ENCODE results near the gene CDH4.

The CDH4 gene

DNA sequence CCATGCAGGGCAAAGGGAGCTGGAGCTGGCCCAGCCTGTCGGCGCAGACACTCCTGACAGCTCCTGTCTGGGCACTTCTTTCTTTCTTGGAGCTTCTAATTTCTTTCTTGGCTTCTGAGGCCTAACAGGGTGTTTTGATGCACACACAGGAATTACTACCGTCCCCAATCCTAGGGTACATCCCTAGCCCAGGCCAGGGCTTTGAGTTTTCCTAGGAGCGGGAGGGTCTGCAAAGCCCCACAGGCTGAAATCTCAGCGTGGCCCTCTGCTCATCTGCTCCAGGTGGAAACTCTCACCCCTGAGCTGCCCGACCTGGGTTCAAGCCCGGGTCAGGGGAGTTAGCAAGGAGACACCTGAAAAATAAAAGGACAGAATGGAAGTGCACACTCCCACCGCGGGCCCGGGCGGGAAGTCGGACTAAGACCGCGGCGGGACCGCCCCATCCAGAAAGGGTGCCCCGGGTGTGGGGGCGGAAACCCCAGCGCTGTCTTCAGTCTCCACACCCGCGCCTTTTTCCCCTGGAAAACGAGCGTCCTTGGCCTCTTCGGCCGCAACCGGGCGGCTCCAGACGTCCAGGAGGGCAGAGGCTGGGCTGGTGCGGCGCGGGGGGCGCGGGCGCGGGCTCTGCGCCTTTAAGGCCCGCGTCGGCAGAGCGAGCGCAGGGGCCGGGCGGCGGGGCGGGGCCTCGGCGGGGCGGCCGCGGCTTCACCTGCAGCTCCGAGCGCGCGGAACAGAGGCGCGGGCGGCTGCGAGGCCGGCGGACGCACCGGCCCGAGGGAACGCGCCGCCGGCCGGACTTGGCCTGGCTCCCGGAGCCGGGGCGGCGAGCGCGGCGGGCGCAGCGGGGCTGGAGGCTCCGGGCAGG, at the start of gene CDH4:
TSS of gene CDH4 (plus strand) at position 733 of the 865 bp plus-strand sequence.
- ATAC-seq (no peak), DNase-seq (ENCODE audit: low spot score in 2 of 2) (no peak)
- peak within 1 kb of the TSS; percentile 36 for H3K4me3 Mint-ChIP-seq
- H3K27ac Mint-ChIP-seq, result no peak within 1 kb of the TSS
- H3K9me3 Mint-ChIP-seq, result no peaks in the 10 kb centered on the region
- peaks cover 5% of the 10 kb centered on the region for H3K4me1 Mint-ChIP-seq
- H3K36me3 Mint-ChIP-seq, result no peaks in the 10 kb centered on the region

DNA sequence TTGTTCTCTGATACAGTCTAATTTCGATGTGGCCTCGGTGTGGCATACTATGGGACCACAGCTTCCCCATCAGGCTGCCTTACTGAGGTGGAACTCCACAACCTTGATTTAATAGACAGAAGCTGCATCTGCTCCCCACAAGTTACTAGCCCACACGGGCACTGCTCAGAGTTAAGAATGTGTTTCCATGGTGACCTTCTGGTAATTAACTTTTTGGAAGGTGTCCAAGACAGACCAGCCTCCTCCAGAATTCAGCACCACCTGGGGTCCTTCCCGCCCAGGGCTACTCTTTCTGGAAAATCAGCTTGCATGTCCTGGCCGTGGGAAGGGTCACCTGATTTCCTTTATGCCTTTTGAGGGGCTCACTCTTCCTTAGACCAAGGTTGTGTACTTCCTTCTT, 48.7 kb upstream of the CDH4 start:
- no peak for DNase-seq (ENCODE audit: low spot score in 2 of 2)
- H3K9me3 Mint-ChIP-seq, result peaks cover 12% of the 10 kb centered on the region
- H3K27ac Mint-ChIP-seq, result no peak overlapping the region
- no peak overlapping the region for H3K4me3 Mint-ChIP-seq
- H3K36me3 Mint-ChIP-seq, result no peaks in the 10 kb centered on the region
- ATAC-seq, result no peak
- H3K4me1 Mint-ChIP-seq, result no peaks in the 10 kb centered on the region

DNA sequence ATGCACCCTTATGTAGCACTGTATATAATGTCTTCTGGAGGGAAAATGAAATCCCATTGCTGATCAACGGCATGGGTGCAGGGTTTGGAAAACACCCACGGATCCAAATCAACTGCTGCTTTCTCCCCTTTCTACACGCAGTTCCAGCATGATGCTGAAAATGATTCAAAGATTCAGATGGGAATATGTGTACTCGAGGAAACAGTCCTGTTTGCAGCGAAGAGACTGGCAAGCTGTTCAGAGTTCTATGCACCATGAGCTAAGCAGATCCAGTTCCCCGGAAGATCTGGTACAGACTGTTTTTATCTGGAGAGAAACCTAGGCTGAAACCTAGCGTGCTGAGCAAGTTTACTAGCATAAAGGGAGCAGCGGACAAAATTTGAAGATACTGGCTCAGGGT, 47.9 kb upstream of the CDH4 start:
- peaks cover 10% of the 10 kb centered on the region for H3K9me3 Mint-ChIP-seq
- H3K4me1 Mint-ChIP-seq, result no peaks in the 10 kb centered on the region
- DNase-seq (ENCODE audit: low spot score in 2 of 2) (no peak), ATAC-seq (no peak)
- no peak overlapping the region for H3K27ac Mint-ChIP-seq
- no peaks in the 10 kb centered on the region for H3K36me3 Mint-ChIP-seq
- H3K4me3 Mint-ChIP-seq, result no peak overlapping the region

DNA sequence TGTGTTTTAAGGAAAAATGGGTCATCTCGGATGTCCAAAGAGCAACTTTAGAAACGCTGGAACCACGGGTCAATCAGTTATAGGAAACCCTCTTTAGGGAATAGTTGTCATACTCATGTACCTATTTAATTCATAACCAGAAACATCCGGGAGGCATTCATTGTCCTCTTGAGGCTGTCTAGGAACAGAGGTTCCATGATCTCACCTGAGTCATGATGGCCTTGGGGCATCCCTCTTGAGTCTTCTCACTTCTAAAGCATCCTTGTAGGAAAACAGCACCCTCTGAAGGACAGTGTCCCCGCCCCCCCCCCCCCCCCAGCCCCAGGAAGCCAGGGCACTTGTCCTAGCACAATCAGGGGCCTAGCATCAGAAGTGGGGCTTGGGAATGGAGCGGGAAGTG, 46.3 kb upstream of the CDH4 start:
- Mint-ChIP-seq H3K36me3 (no peaks in the 10 kb centered on the region), H3K9me3 (peaks cover 4% of the 10 kb centered on the region), H3K4me1 (no peaks in the 10 kb centered on the region), H3K4me3 (no peak overlapping the region), H3K27ac (no peak overlapping the region)
- ATAC-seq (no peak), DNase-seq (ENCODE audit: low spot score in 2 of 2) (no peak)

DNA sequence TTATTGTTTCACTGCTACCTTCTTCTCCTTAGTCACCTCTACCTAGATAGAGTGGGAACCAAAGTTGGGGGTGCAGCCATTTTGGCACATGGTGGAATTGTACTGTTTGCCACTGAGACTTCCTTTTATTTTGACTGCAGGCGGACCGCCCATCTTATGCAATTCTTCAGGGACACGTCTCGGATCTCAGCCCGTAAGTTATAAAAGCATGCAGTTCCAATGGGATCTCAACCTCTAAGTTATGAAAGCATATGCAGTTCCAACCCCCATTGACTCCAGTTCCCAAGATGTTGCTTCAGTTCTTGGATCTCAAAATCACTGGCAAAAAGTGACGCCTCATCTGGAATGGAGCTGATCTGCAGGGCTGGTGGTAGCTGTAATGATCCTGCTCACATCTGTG, 41.2 kb upstream of the CDH4 start:
- Mint-ChIP-seq H3K9me3 (no peaks in the 10 kb centered on the region), H3K4me1 (no peaks in the 10 kb centered on the region), H3K36me3 (no peaks in the 10 kb centered on the region), H3K4me3 (no peak overlapping the region), H3K27ac (no peak overlapping the region)
- ATAC-seq (no peak), DNase-seq (ENCODE audit: low spot score in 2 of 2) (no peak)

DNA sequence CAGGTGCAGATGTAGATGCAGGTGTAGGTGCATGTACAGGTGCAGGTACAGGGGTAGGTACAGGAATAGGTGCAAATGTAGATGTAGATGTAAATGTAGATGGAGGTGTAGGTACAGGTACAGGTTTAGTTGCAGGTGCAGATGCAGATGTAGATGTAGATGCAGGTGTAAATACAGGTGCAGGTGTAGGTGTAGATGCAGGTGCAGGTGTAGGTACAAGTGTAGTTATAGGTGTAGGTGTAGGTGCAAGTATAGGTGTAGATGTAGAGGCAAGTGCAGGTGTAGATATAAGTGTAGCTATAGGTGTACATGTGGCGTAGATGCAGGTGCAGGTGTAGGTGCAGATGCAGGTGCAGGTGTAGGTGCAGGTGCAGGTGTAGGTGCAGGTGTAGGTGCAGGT, 34.2 kb upstream of the CDH4 start:
- ATAC-seq, result no peak
- Mint-ChIP-seq H3K4me3 (no peak overlapping the region), H3K9me3 (peaks cover 2% of the 10 kb centered on the region), H3K4me1 (no peaks in the 10 kb centered on the region), H3K27ac (no peak overlapping the region), H3K36me3 (no peaks in the 10 kb centered on the region)
- DNase-seq (ENCODE audit: low spot score in 2 of 2), result no peak

DNA sequence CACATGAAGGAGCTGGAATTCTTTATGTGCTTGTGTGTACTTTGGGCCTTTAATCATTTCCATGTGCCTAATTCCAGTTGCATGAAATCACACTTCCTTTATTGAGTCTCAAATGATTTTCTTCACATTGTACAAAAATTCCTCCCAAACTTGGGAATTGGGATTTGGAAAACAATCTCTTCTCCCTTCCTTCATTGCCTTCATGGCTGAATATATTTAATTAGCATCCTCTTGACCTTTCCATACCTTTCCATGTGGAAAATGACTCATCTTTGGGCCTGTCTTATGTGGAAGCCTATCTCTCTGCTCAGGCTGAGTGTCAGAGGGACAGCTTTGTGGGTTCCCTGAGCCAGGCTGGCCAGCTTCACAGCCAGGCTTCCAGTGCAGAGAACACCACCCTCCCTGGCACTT, 33.0 kb upstream of the CDH4 start:
- Mint-ChIP-seq H3K9me3 (peaks cover 2% of the 10 kb centered on the region), H3K36me3 (no peaks in the 10 kb centered on the region), H3K27ac (no peak overlapping the region), H3K4me1 (no peaks in the 10 kb centered on the region), H3K4me3 (no peak overlapping the region)
- ATAC-seq, result no peak
- no peak for DNase-seq (ENCODE audit: low spot score in 2 of 2)

DNA sequence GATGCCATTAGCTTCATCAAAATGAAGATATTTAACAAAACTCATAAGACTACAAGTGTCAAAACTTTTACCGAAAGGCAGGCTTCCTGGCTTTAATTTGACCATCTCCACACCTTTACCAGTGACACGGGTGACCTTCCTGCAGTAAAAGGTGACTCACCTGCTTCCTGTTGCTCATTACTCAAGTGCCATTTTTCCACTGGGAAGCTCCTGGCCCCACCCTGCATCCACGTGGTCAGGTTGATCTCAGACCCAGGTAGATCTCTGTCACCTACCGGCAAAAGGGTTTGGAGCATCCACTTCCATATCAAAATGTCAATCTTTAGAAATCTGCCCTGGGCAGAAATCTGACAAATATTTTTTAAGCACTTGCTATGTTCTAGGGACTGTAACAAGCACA, 31.9 kb upstream of the CDH4 start:
- Mint-ChIP-seq H3K4me1 (no peaks in the 10 kb centered on the region), H3K9me3 (peaks cover 2% of the 10 kb centered on the region), H3K36me3 (no peaks in the 10 kb centered on the region), H3K27ac (no peak overlapping the region), H3K4me3 (no peak overlapping the region)
- DNase-seq (ENCODE audit: low spot score in 2 of 2), result no peak
- no peak for ATAC-seq

DNA sequence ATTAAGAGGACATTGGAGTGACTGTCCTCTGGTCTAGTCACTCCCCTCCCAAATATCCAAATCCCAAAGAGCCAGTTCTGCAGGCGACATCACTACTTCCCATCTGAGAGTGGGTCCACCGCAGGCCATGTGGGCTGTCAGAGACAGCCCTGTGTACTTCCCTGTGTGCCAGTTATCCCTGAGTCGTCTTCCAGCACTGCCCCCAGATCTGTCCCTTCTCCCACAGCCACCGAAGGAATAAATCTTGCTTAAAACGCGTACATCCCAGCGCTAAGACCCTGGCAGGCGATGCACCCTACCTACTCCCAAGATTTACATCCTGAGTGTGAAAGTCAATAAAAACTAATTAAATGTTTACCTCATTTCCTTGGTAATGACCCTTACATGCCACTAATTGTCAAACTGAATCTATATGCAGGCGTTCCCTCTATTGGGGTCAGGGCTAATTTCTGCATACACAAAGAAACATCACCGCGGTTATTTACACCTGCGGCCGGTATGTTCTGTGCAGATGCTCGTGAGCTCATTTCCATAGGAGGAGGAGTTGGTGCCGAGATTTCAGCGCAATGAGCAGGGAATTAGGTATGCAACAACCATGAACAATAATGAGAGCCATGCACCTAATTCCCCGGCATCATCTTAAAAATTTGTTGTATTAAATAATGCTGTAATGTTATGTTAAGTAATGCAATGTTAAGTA, 31.3 kb upstream of the CDH4 start:
- DNase-seq (ENCODE audit: low spot score in 2 of 2) (no peak), ATAC-seq (no peak)
- Mint-ChIP-seq H3K27ac (no peak overlapping the region), H3K9me3 (peaks cover 2% of the 10 kb centered on the region), H3K4me3 (no peak overlapping the region), H3K36me3 (no peaks in the 10 kb centered on the region), H3K4me1 (no peaks in the 10 kb centered on the region)

DNA sequence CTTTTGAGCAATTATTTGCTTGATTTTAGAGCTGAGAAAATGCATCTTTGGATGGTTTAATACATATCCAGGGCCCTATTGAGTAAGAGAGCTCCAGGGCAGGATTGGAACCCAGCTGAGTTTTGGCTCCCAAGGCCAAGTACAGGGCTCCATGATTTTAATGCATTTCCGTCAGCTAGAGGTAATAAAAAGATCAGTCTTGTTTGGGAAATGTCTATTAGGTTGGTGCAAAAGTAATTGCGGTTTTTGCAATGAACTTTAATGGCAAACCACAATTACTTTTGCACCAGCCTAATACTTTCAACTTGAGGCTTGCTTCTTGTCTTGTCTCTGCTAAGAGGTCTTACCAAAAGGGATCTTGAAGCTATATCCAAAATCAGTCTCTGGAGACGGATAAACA, 29.4 kb upstream of the CDH4 start:
- Mint-ChIP-seq H3K4me1 (no peaks in the 10 kb centered on the region), H3K27ac (no peak overlapping the region), H3K4me3 (no peak overlapping the region), H3K36me3 (no peaks in the 10 kb centered on the region), H3K9me3 (peaks cover under 1% of the 10 kb centered on the region)
- ATAC-seq, result no peak
- no peak for DNase-seq (ENCODE audit: low spot score in 2 of 2)

DNA sequence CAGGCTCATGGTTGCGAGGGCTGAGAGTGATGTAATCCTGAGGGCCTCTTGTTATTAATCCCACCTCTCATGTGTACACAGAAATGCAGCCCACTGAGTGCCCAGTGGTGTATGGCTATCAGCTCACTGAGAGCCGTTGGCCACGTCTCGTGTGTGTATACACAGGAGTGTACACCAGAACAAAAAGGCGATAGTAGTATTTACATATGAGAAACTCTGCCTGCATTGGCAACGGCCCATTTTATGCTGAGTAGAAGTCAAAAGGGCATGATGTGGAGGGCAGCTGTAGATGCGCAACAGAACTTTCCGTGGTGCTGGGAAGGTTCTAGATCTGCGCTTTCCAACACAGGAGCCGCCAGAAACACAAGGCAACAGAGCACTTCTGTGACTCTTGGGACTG, 28.9 kb upstream of the CDH4 start:
- Mint-ChIP-seq H3K4me1 (no peaks in the 10 kb centered on the region), H3K4me3 (no peak overlapping the region), H3K36me3 (no peaks in the 10 kb centered on the region), H3K27ac (no peak overlapping the region), H3K9me3 (no peaks in the 10 kb centered on the region)
- DNase-seq (ENCODE audit: low spot score in 2 of 2), result no peak
- no peak for ATAC-seq

DNA sequence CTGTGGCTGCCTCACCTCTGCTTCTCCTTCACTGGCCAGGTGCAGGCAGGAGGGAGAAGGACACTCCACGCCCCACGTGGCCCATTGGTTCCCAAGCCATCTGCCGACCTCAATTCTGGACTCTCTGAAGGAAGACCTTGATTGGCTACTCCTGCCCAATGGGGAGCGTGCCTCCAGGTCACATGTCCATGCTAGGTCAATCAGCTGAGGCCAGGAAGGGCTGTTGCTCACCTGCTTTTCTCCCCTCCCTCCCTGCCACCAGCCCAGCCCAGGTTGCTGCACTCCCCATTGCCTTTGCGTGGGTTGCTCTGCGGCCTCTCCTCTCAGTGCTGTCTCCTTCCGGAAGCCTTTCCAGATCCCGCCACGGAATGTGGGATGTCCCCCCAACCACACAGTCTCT, 21.9 kb upstream of the CDH4 start:
- no peak for ATAC-seq
- no peak overlapping the region for H3K4me3 Mint-ChIP-seq
- peaks cover 11% of the 10 kb centered on the region for H3K4me1 Mint-ChIP-seq
- no peak for DNase-seq (ENCODE audit: low spot score in 2 of 2)
- H3K36me3 Mint-ChIP-seq, result no peaks in the 10 kb centered on the region
- H3K27ac Mint-ChIP-seq, result no peak overlapping the region
- no peaks in the 10 kb centered on the region for H3K9me3 Mint-ChIP-seq

DNA sequence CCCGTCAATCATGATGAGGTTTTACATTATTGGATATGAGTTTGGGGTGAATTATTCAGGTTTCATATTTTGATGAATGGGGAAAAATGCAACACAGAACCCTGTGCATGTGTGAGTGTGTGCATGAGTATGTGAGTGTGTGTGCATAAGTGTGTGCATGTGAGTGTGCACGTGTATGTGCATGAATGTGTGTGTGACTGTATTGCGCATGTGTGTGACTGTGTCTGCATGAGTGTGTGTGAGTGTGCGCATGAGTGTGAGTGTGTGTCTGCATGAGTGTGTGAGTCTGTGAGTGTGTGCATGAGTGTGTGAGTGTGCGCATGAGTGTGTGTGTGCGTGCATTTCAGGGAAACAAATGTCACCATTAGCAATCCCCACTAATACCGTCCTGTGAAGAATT, 18.5 kb upstream of the CDH4 start:
- H3K4me1 Mint-ChIP-seq, result peaks cover 11% of the 10 kb centered on the region
- no peaks in the 10 kb centered on the region for H3K36me3 Mint-ChIP-seq
- no peak overlapping the region for H3K4me3 Mint-ChIP-seq
- H3K27ac Mint-ChIP-seq, result no peak overlapping the region
- ATAC-seq (no peak), DNase-seq (ENCODE audit: low spot score in 2 of 2) (no peak)
- no peaks in the 10 kb centered on the region for H3K9me3 Mint-ChIP-seq

DNA sequence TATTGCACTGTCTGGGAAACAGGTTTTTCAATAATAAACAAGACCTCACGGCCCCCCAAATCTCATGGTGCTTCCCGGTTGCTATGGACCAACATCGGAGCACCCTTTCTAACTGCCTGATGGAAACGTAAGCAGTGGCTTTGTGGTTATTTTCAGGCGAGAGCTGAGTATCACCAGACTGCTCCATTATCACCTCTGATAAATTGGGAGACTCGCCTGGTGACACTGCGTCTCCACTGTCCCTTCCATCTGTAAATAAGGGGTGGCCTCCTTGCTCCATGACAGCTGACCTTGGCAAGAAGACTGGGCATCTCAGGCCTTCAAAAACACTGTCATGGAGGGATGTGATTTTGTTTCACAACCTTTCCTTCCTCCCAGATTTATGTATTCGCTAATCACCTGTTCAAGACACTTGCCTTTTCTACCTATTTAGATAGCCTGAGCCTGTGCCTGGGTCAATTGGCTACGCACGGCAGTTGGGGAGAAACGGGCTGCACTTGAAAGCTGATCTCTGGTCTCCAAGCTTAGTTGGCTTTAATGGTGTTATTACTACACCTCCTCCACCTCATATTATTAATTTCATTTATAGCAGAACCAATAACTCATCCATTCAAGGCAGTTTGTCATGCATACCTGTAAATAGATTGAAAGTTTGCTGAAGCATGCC, 17.7 kb upstream of the CDH4 start:
- H3K27ac Mint-ChIP-seq, result no peak overlapping the region
- no peak overlapping the region for H3K4me3 Mint-ChIP-seq
- DNase-seq (ENCODE audit: low spot score in 2 of 2) (no peak), ATAC-seq (no peak)
- H3K9me3 Mint-ChIP-seq, result no peaks in the 10 kb centered on the region
- no peaks in the 10 kb centered on the region for H3K36me3 Mint-ChIP-seq
- peaks cover 6% of the 10 kb centered on the region for H3K4me1 Mint-ChIP-seq

DNA sequence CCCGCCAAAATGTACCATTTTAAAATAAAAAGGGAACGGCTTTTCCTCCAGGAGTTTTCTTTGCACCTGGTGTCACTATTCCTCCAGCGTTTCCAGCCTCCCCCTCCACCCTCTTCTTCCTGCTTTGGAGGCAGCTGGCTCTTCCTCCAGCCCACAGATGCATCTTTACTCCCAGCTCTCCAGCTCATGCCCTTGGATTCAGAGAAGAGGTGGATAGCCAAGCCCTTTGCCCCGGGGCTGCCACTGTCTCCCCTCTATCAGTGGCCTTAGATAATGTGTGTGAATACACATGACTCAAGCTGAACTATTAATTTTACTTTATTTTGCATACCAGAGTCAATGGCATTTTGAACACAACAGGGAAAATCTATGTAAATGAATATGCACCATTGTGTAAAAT, 15.3 kb upstream of the CDH4 start:
- H3K9me3 Mint-ChIP-seq, result no peaks in the 10 kb centered on the region
- no peaks in the 10 kb centered on the region for H3K36me3 Mint-ChIP-seq
- ATAC-seq, result no peak
- no peak overlapping the region for H3K4me3 Mint-ChIP-seq
- H3K27ac Mint-ChIP-seq, result no peak overlapping the region
- DNase-seq (ENCODE audit: low spot score in 2 of 2), result no peak
- no peaks in the 10 kb centered on the region for H3K4me1 Mint-ChIP-seq

DNA sequence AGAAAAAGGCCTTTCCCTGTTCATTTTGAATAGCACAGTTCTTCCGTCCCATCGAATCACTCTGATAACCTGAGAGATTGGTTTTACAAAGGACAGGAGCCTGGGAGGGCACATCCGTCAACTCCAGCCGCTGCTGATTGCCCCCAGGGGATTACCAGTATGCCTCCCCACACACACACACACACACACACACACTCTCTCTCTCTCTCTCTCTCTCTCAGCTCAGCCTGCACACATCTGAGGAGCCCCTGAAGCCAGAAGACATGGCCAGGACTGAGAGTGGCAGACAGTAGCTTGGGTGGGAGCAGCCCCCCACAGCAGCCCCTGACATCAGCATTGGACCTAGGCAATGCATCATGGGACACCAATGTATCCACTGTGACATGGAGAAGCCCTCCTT, 13.2 kb upstream of the CDH4 start:
- ATAC-seq, result no peak
- H3K4me1 Mint-ChIP-seq, result no peaks in the 10 kb centered on the region
- H3K4me3 Mint-ChIP-seq, result no peak overlapping the region
- no peaks in the 10 kb centered on the region for H3K36me3 Mint-ChIP-seq
- no peak for DNase-seq (ENCODE audit: low spot score in 2 of 2)
- H3K9me3 Mint-ChIP-seq, result no peaks in the 10 kb centered on the region
- no peak overlapping the region for H3K27ac Mint-ChIP-seq

Measured in stimulated activated effector memory CD8-positive, alpha-beta T cell treated with anti-CD3 and anti-CD28 coated beads, Interleukin-12 subunit alpha, Interleukin-12 subunit beta, amount 100 ng/mL, for 72 hours (primary cell).